ENCODE results near the gene KCTD15.

DNA sequence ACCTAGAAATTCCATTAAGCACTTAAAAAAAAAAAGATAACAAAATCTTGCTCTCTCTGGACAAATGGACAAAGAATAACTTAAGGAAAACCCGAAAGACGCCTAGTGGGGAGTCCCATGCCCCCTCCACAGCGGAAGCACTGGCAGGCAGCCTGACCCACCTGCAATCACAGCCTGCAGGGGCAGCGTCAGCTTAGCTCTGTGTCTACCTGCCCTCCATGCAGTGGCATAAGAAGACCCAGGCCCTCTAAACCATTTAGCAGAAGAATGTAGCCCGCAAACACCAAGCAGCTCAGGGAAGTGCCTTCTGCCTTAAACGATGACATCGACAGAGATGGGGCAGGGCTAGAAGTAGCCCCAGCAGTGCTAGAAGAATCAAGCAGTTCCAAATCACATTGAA, 36.0 kb downstream of the KCTD15 start:
- no peak for TF ChIP-seq EP300 (IDR thresholded peaks at IDR 0.05)
- TF ChIP-seq POLR2AphosphoS5 (IDR thresholded peaks at IDR 0.05): no peak
- TF ChIP-seq, protein P1, sequence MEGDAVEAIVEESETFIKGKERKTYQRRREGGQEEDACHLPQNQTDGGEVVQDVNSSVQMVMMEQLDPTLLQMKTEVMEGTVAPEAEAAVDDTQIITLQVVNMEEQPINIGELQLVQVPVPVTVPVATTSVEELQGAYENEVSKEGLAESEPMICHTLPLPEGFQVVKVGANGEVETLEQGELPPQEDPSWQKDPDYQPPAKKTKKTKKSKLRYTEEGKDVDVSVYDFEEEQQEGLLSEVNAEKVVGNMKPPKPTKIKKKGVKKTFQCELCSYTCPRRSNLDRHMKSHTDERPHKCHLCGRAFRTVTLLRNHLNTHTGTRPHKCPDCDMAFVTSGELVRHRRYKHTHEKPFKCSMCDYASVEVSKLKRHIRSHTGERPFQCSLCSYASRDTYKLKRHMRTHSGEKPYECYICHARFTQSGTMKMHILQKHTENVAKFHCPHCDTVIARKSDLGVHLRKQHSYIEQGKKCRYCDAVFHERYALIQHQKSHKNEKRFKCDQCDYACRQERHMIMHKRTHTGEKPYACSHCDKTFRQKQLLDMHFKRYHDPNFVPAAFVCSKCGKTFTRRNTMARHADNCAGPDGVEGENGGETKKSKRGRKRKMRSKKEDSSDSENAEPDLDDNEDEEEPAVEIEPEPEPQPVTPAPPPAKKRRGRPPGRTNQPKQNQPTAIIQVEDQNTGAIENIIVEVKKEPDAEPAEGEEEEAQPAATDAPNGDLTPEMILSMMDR (IDR thresholded peaks at IDR 0.05): no peak

Measured in esophagus muscularis mucosa (tissue), 4 donors.